H4 (cell line): ENCODE measurements around the gene BEST4. TPM values are rescaled to one million over a fixed set of nuclear protein-coding genes. Genes with fewer than 3 reads are reported as not detected.
A peak's percentile ranks its signal among the peaks of the same experiment; 100 is the strongest.
"Not testable (repeated sequence)": the region's sequence is repeated elsewhere in the genome, so short reads cannot be mapped to it uniquely, and the experiment has no call there.

Experiments used
- DNase-seq: peaks from one replicate; pipeline ENCODE4 v3.0.0-alpha.2; 2015; ENCODE audit warnings: low spot score
- total RNA-seq: library from RNA; depleted of rRNA; stranded (reverse); fragments of >200 nt; shearing (Covaris generic); gene quantifications from 2 replicates; pipeline ENCODE4 v1.2.3, GENCODE V29; 2014

Gene BEST4
- total RNA-seq, 1 experiment from 2014 or later, result not detected

DNA sequence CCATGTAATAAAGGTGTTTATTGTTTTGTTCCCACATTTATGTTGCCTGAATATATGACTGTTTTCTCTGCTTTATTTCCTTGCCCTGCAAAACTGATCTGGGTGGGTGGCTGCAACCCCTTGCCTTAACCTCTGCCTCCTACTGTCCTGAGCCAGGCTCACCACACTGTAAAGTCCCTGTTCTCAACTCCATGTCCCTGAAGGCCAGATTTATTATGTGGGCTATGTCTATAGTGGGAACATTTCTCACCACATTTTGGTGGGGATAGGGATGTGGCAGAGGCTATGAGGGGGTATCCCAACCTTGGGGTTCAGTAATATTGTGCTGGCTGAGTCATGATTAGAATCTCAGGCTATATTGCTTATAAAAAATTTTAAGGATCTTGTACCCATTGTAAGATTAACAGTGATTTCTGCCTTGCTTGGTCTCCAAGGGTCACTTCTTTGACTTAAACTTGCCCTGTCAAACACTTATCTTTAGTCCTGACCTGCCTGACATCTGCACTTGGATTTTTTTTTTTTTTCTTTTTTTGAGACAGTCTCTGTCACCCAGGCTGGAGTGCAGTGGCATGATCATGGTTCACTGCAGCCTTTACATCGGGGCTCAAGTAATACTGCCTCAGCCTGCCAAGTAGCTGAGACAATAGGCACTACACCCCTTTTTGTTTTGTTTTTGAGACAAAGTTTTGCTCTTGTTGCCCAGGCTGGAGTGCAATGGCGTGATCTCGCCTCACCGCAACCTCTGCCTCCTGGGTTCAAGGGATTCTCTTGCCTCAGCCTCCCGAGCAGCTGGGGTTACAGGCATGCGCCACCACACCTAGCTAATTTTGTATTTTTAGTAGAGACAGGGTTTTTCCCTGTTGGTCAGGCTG is 9.0 kb downstream of the BEST4 start:
- DNase-seq, result no peak

DNA sequence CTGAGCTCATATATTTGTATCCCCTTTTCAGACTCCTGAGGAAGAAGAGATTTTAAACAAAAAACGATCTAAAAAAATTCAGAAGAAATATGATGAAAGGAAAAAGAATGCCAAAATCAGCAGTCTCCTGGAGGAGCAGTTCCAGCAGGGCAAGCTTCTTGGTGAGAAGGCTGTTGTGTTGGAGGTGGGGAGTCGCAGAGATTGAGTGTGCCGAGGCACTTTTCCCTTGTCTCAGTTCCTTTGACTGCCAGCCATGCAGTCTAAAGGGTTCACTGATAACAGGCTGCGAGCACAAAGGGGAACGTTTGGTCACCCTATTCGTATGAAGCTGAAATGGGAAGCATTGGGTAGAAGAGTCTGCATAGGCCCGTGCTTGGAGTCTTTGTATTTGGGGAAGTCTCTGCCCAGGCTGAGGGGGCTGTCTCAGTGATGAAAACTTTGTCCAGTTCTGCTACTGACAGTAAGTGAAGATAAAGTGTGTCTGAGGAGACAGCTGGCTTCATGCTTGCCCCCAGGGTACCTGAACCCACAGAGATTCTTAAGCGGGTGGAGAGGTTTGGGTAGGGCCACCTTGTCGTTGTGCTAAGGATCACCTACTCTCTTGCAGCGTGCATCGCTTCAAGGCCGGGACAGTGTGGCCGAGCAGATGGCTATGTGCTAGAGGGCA is 9.9 kb downstream of the BEST4 start:
- DNase-seq, result no peak

DNA sequence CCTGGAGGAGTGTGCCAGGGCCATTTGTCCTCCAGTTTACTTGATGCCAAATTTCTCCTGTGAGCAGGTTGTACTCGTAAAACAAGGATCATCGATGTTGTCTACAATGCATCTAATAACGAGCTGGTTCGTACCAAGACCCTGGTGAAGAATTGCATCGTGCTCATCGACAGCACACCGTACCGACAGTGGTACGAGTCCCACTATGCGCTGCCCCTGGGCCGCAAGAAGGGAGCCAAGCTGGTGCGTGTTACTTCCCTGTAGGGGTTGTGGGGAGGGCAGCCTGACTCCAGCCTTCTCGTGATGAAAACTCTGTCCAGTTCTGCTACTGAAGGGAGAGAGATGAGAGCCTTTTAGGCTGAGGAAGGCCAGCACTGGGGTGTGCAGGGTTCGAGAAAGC is 10.4 kb downstream of the BEST4 start:
- DNase-seq, result no peak

GRCh38 chr1:44776730-44777068 is 11.3 kb downstream of the BEST4 start:
- no peak for DNase-seq

DNA sequence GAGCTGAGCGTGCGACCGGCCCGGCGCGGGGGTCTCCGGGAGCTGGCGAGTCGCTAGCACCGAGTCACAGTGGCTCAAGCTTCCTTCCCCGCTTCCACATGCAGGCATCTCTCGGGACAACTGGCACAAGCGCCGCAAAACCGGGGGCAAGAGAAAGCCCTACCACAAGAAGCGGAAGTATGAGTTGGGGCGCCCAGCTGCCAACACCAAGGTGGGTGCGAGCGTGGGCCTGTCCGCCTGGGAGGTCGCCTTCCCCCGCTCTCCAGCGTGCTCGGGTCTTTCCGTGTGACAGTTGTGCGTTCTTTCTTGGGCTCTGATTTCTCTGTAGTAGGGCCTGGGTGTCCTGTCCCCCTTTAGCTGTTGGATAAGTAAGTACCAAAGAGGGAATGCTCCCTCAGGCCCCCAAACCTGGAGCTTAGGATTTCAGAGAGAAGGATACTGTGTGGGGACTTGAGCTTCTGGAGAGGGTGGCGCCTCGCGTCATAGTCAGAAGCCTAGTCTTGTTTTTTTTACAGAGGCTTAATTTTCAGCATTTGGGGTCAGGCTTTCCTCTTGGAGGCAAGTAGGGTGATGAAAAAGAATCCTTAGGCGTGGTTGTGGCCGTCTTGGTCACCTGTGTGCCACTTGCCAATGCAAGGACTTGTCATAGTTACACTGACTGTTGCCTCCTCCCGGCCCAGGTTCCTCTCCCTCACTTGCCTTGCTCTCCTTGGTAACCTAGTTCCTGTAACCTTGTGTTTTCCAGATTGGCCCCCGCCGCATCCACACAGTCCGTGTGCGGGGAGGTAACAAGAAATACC is 11.8 kb downstream of the BEST4 start:
- DNase-seq, result no peak

DNA sequence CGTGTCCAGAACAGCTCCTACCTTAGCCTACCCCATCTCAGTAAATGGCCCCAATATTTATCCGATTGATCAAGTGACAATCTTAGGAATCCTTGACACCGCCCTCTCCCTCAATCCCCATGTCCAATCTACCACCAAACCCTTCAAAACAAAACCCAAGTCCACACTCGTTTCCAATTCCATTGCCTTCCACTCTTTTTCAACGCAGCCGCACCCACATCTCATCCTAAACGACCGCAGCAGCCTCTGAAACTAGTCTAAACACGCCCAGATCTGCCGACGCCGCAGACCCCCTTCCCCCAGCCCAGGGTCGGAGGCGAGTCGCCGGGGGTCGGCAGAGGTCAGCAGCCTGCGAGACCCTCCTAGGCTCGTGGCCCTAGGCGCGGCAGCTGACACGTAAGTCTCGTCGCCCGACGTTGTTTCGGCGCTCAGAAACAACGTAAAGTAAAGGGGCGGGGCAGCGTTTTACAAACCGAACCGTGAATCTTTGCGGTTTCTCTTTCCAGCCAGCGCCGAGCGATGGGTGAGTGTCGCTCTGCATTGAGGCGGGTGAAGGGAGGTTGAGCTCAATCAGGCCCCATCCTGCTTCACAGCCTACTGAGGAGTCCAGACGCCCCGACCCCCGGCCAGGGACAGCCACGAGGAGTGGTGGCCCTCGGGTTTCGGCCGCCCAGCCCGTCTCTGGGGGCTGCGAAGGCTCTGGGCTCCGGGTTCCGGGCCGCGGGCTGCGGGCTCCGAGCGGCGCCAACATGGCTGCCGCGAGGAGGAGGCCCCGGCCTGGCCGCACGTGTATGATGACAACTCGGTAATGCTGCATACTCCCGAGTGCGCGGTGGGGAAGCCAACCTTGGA is 12.7 kb downstream of the BEST4 start, which contains the start of gene RPS8:
Gene RPS8, plus strand, starts transcription at position 463 of the 852 bp plus-strand sequence. Its CDS starts 57 bp downstream, at position 520.
- DNase-seq, result peak; percentile 96

DNA sequence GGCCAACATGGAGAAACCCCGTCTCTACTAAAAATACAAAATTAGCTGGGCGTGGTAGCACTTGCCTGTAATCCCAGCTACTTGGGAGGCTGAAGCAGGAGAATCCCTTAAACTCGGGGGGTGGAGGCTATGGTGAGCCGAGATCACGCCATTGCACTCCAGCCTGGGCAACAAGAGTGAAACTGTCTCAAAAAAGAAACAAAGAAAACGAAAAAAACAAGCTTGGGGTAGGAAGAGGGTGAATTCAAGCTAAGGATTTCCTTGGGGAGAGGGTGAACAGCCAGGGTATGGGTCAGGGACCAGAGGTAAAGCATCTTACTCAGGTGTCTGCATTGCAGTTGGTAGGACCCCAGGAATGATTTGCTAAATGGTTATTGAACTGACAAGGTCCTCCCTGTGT is 21.5 kb downstream of the BEST4 start:
- DNase-seq, result not testable (repeated sequence)

DNA sequence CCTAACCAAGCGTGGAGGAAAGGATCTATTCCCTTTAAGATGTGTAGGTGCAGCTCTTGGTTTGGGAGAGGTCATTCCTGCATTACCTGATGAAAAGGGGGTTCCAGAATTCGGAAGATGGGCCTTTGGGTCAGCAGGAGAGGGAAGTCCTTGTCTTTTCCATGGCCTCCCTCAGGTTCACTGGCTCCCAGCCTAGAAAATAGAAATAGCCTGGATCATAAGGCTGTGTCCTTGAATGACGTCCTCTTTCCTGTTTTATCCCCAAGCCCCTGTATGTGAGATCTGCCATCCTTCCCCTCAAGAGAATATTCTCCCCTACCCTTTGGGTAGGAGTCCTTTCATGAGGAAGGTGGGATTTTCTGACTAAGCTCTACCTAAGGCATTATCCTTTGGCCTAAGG is 27.1 kb downstream of the BEST4 start:
- DNase-seq, result no peak

DNA sequence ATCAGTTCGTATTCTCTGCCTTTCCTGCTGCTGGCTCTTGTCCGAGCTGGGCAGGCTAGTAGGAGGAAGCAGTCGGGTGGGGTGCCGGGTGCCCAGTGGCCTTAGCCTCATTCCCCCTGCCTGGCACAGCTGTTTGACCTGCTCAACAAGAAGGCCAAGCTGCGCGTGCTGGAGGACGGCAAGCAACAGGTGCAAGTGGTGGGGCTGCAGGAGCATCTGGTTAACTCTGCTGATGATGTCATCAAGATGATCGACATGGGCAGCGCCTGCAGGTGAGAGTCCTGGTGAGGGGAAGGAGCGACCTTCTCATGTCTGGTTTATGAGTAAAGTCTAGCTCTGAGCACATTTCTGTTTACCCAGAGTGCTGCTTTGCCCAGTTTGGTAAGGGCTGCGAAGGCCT is 28.9 kb downstream of the BEST4 start:
- DNase-seq, result no peak

GRCh38 chr1:44757420-44757819 is 30.6 kb downstream of the BEST4 start:
- DNase-seq, result no peak

GRCh38 chr1:44747878-44748277 is 40.1 kb downstream of the BEST4 start:
- no peak for DNase-seq

DNA sequence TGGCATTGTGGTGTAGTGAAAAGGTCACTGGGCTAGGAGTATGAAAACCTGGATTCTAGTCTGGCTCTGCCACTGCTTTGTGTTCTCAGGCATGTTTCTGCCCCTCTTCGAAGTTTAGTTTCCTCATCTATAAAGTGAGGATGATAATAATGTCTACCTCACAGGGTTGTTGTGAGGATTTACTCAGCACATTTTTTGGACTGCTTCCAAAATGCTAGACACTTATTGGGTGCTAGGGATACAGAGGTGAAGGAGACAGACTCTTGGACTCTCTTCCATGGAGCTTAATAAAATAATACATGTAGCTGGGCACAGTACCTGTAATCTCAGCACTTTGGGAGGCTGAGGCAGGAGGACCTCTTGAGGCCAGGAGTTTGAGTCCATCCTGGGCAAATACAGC is 44.8 kb downstream of the BEST4 start:
- DNase-seq, result no peak

GRCh38 chr1:44740179-44740617 is 47.8 kb downstream of the BEST4 start:
- DNase-seq, result no peak

DNA sequence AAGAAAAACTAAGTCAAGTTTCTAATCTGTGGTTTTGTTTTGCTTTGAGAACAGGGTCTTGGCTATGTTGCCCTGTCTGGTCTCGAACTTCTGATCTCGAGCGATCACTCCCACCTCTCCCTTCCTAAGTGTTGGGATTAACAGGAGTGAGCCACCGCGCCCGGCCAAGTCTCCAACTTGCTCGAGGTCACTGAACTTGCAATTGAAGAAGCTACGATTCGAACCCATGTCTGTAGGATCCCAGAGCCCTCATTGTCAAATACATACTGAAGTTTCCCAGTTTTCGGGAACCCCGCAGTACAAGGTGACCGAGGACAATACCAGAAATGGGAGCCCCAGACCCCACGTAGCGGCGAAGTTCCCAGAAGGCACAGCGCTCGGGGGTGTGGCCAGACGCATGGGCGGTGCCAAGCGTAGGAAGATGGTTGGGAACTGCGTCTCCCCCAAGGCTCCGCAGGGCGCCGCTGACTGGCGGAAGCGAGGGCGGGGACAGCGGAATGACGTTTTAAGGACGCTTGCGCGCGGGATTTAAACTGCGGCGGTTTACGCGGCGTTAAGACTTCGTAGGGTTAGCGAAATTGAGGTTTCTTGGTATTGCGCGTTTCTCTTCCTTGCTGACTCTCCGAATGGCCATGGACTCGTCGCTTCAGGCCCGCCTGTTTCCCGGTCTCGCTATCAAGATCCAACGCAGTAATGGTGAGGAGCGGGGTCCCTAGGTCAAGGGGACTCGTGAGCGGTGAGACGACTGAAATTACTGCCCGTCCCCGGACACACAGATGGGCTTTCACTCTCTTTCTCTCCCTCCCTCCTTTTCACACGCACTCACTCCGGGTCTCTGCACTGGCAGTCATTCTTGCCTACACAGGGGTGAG is 48.4 kb downstream of the BEST4 start, which contains the start of gene KIF2C:
Gene KIF2C, plus strand, starts transcription at position 531 of the 872 bp plus-strand sequence. Its CDS starts 96 bp downstream, at position 627.
- DNase-seq, result peak; percentile 98

DNA sequence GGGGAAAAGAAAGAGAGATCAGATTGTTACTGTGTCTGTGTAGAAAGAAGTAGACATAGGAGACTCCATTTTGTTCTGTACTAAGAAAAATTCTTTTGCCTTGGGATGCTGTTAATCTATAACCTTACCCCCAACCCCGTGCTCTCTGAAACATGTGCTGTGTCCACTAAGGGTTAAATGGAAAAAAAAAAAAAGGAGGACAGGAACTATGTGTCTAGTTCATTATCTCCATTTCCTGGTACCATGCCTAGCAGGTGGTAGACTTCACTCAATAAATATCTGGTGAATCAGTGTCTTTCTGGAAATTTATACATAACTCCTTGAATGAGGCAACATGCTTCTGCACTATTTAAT is 49.0 kb downstream of the BEST4 start:
- DNase-seq, result not testable (repeated sequence)

- DNase-seq, result no peak
Measured at GRCh38 chr1:44735992-44736391, 52.0 kb downstream of the BEST4 start.

DNA sequence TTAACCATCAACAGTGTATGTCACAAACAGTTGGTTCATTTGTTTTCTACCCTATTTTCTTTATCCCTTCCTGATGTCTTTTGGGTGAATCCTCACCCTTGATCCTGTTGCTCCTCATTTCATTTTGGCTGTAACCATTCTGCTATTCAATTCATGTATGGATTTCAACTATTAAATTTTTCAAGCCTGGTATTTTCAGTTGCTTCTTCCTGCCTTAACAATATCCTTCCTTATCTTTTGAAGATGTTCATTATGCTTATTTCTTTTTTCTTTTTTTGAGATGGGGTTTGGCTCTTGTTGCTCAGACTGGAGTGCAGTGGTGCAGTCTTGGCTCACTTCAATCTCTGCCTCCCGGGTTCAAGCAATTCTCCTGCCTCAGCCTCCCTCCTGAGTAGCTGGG is 54.2 kb downstream of the BEST4 start:
- DNase-seq, result no peak
